GM19240 (cell line): Measurements from ENCODE around the gene SPDYE5.

Source experiments
- DNase-seq: peaks from one replicate; pipeline ENCODE4 v3.0.0; 2011; ENCODE audit warnings: low spot score; ENCODE audit not compliant: insufficient read length

Gene SPDYE5

DNA sequence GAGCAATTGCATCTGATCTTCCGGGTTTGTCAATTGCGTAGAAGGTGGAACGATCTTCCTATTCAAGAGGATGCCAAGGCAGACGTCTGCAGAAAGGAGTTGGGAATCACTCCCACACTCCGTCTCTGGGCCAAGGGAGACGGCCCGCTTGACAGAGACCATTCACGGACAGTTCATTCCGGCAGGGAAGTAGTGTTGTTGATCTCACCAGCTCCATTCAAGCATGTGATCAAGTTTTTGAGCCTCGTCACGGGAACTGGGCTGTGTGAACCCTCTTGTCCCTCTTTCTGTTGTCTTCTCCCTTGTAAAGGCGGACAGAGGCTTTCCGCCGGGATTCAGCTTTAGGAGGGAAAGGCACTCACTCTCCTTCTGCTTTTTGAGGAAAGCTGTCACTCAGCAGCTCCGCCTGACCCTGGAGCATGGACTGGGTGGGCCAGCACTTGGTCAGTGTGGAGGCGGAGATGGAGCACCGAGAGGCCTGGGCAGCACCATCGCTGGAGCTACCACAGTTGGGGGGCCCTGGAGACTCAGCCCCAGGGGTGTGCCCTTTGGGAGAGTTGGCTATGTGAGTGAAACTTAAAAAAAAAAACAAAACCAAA, 44.9 kb downstream of the SPDYE5 start:
- no peak for DNase-seq

DNA sequence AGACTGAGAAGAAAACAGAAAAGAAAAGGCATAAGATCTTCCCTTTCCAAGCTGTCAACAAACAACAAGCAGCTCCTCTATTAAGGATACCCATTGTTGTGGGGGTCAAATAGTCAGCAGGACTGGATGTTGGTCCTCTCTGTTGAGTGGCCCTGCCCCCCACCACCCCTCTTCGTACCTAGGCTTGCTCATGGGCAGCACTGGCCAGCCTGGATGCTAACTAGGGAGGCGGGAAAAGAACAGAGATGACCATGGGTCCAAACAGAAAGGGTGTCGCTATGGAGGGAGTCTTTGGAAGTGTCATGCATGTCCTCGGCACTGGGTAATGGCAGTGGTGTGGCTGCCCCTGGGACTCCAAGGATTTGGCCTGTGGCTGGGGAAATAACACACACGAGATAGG, 45.6 kb downstream of the SPDYE5 start:
- DNase-seq, result no peak

- DNase-seq, result no peak
These were observed 54.3 kb downstream of the SPDYE5 start for GRCh38 chr7:75546237-75547015.
